Natural killer cell (primary cell): ENCODE data around the gene SORCS2. TPM values are rescaled to one million over a fixed set of nuclear protein-coding genes. Genes with fewer than 3 reads are reported as not detected.

Source experiments
- ATAC-seq, 3 donors: fragments of 150-1000 bp in 2 of 3; fragments of 200-7000 bp in 1 of 3; cut with Tn5 transposase; 1 replicate in 1 of 3; 2 replicates in 2 of 3; pipeline ENCODE4 v1.10.0; 2021; ENCODE audit warnings: mild to moderate bottlenecking in 2 of 3, moderate library complexity in 2 of 3
- DNase-seq, 2 donors: peaks; one replicate each; pipeline versions ENCODE4 v3.0.0 to v3.0.0-alpha.2; 2013 to 2021; ENCODE audit warnings: mixed read lengths in 1 of 2
- H3K27ac ChIP-seq: one replicate; pipeline ENCODE4 v1.5.1; 2013; ENCODE audit warnings: mild to moderate bottlenecking, low read length
- H3K27me3 ChIP-seq: one replicate; pipeline ENCODE4 v1.6.1; 2013; ENCODE audit warnings: low read length; ENCODE audit not compliant: control insufficient read depth, insufficient read depth
- H3K36me3 ChIP-seq: one replicate; pipeline ENCODE4 v1.6.1; 2013; ENCODE audit warnings: low read length; ENCODE audit not compliant: control insufficient read depth, insufficient read depth
- H3K4me1 ChIP-seq: one replicate; pipeline ENCODE4 v1.6.1; 2013; ENCODE audit warnings: low read length; ENCODE audit not compliant: control insufficient read depth, insufficient read depth
- H3K4me3 ChIP-seq: one replicate; pipeline ENCODE4 v1.5.1; 2013; ENCODE audit warnings: low read length
- H3K9me3 ChIP-seq: one replicate; pipeline ENCODE4 v1.6.1; 2013; ENCODE audit warnings: low read length; ENCODE audit not compliant: control insufficient read depth, insufficient read depth
- H3K27ac Mint-ChIP-seq, 2 donors: one replicate each; pipeline ENCODE4 v1.8.0; 2022; ENCODE audit warnings: mild to moderate bottlenecking in 2 of 2, mixed read lengths in 2 of 2, moderate library complexity in 1 of 2
- H3K27me3 Mint-ChIP-seq, 2 donors: one replicate each; pipeline ENCODE4 v1.8.0; 2022; ENCODE audit warnings: low read depth in 2 of 2, mixed read lengths in 2 of 2
- H3K36me3 Mint-ChIP-seq: one replicate; pipeline ENCODE4 v1.8.0; 2022; ENCODE audit warnings: mixed read lengths
- H3K4me1 Mint-ChIP-seq, 2 donors: one replicate each; pipeline ENCODE4 v1.8.0; 2022; ENCODE audit warnings: mixed read lengths in 2 of 2
- H3K4me3 Mint-ChIP-seq: one replicate; pipeline ENCODE4 v1.8.0; 2022; ENCODE audit warnings: mild to moderate bottlenecking, moderate library complexity, mixed read lengths
- H3K9me3 Mint-ChIP-seq, 2 donors: one replicate each; pipeline ENCODE4 v1.8.0; 2022; ENCODE audit warnings: mixed read lengths in 2 of 2
- CTCF ChIP-seq: fragments of 200-600 bp; IDR thresholded peaks from one replicate; pipeline ENCODE4 v1.8.0; 2022; ENCODE audit warnings: antibody characterized with exemption
- WGBS: methylation state at CpG from one replicate; pipeline ENCODE4 v1.1.7; 2013; ENCODE audit warnings: missing lambda C conversion rate; ENCODE audit not compliant: insufficient coverage; 5-methylcytosine and 5-hydroxymethylcytosine counted together
- intact Hi-C: fragments of 100-400 bp; cut with micrococcal nuclease; formaldehyde crosslinking; loops from one replicate; pipeline ENCODE4 v1.14.2; 2022
- total RNA-seq, 4 donors: library from RNA; stranded (reverse); fragments of 120-200 nt in 1 of 4; gene quantifications; one replicate each; pipeline versions ENCODE4 v1.2.3 to v1.2.4, GENCODE V29; 2013 to 2022

SORCS2 gene
- total RNA-seq, 3 donors from 2014 or later (not counting 1 experiment from before 2014, with no cell fraction given), result 1.2 to 2.5 (median 1.4) TPM

GRCh38 chr4:7238300-7238960 is 46.1 kb downstream of the SORCS2 start:
- Mint-ChIP-seq H3K4me3 (no peak overlapping the region), H3K27ac (no peak overlapping the region), H3K27me3 (peaks cover 12 to 14% of the 10 kb centered on the region in 2 donors), H3K9me3 (no peaks in the 10 kb centered on the region), H3K4me1 (no peaks in the 10 kb centered on the region), H3K36me3 (no peaks in the 10 kb centered on the region)
- no peak overlapping the region for H3K4me3 ChIP-seq
- no peaks in the 10 kb centered on the region for H3K36me3 ChIP-seq
- intact Hi-C loops, result no loop called here
- H3K27ac ChIP-seq, result no peak overlapping the region
- no peaks in the 10 kb centered on the region for H3K27me3 ChIP-seq
- no peak for DNase-seq
- WGBS, result 91% methylated on average over 12 of the region's 12 CpGs
- H3K9me3 ChIP-seq, result peaks cover 10% of the 10 kb centered on the region
- no peak for ATAC-seq
- no peaks in the 10 kb centered on the region for H3K4me1 ChIP-seq
- TF ChIP-seq CTCF, result no peak

DNA sequence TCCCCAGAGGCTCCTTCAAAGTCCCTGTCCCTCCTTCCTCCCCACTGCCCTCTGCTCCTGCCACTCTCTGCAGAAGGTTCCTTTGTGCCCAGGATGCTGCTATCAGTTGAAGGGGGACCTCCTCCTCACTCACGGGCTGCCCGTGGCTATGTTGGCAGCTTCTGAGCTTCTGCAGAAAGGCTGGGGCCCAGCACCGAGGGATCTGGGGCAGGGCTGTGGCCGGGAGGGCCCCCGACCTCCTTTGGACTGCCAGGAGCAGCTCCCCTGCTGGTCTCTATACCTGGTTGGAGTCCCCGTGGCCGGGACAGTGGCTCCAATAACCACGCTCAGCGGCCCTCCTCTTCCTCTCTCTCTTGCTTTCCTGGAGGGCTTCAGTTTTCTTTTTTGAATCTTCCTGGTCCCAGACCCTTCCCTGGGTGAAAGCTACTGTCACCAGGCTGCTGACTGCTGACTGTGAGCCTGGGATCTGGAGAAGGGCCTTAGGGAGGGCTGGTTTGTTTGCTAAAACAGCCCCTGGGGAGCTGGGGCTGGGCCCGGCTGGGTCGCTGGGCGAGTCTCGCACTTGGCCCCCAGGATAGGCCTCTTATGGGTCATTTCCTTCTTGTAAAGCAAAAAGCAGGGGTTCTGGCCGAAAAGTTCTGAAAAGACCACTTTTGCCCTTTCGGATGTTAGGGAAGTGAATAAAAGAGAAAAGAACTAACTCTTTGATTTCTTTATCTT is 46.9 kb downstream of the SORCS2 start:
- no peaks in the 10 kb centered on the region for H3K4me1 Mint-ChIP-seq
- Histone ChIP-seq H3K27me3 (no peaks in the 10 kb centered on the region), H3K27ac (no peak overlapping the region), H3K4me1 (no peaks in the 10 kb centered on the region), H3K36me3 (no peaks in the 10 kb centered on the region), H3K9me3 (peaks cover 10% of the 10 kb centered on the region), H3K4me3 (no peak overlapping the region)
- H3K27ac Mint-ChIP-seq, result no peak overlapping the region
- ATAC-seq (no peak), DNase-seq (no peak)
- H3K36me3 Mint-ChIP-seq, result no peaks in the 10 kb centered on the region
- H3K27me3 Mint-ChIP-seq, result peaks cover 12 to 14% of the 10 kb centered on the region in 2 donors
- intact Hi-C loops, result no loop called here
- H3K4me3 Mint-ChIP-seq, result no peak overlapping the region
- no peaks in the 10 kb centered on the region for H3K9me3 Mint-ChIP-seq
- 85% methylated on average over 15 of the region's 15 CpGs for WGBS
- TF ChIP-seq CTCF, result no peak

DNA sequence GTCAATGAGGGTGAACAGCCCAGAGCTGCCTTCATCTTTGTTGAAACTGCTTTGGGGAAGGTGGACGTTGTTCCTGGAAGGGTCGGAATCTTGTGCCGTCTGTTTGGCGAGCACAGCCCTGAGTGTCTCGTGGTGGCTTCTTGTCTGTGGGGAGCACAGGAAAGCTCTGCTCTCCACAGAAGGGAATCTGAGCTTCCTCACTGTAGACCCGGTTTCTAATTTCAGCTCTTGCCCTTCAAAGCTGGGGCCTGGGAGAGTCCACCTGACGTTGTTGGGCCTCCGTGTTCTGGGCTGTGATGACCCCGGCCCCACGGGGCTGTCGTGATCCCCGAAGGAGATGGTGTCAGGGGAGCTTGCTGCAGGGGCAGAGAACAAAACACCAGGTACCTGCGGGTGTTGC is 47.5 kb downstream of the SORCS2 start:
- Mint-ChIP-seq H3K27ac (no peak overlapping the region), H3K27me3 (peaks cover 12 to 14% of the 10 kb centered on the region in 2 donors), H3K4me3 (no peak overlapping the region), H3K36me3 (no peaks in the 10 kb centered on the region), H3K4me1 (no peaks in the 10 kb centered on the region), H3K9me3 (no peaks in the 10 kb centered on the region)
- WGBS, result 66% methylated on average over 13 of the region's 13 CpGs
- no peak for TF ChIP-seq CTCF
- intact Hi-C loops, result no loop called here
- Histone ChIP-seq H3K36me3 (no peaks in the 10 kb centered on the region), H3K4me3 (no peak overlapping the region), H3K27ac (no peak overlapping the region), H3K9me3 (peaks cover 10% of the 10 kb centered on the region), H3K4me1 (no peaks in the 10 kb centered on the region), H3K27me3 (no peaks in the 10 kb centered on the region)
- no peak for DNase-seq
- ATAC-seq, result no peak
